ENCODE measurements around the gene BRMS1L.

Gene BRMS1L

GRCh38 chr14:35875296-35875695 lies 49.2 kb downstream of the BRMS1L start:
- no peak for DNase-seq

- no peak for DNase-seq
Observed at GRCh38 chr14:35877276-35877675, 51.1 kb downstream of the BRMS1L start.

GRCh38 chr14:35878272-35879150 lies 52.4 kb downstream of the BRMS1L start:
- DNase-seq: no peak

- DNase-seq: no peak
Observed at GRCh38 chr14:35879151-35879648, 53.1 kb downstream of the BRMS1L start.

GRCh38 chr14:35879654-35880249 lies 53.6 kb downstream of the BRMS1L start:
- DNase-seq: no peak

- no peak for DNase-seq
Observed at GRCh38 chr14:35881280-35881679, 55.1 kb downstream of the BRMS1L start.

GRCh38 chr14:35883677-35884293 lies 57.6 kb downstream of the BRMS1L start:
- DNase-seq: no peak

- no peak for DNase-seq
Observed at GRCh38 chr14:35890308-35890707, 64.2 kb downstream of the BRMS1L start.

GRCh38 chr14:35895256-35895655 lies 69.1 kb downstream of the BRMS1L start:
- no peak for DNase-seq

- no peak for DNase-seq
Observed at GRCh38 chr14:35897616-35898111, 71.5 kb downstream of the BRMS1L start.

GRCh38 chr14:35898217-35898775 lies 72.2 kb downstream of the BRMS1L start:
- no peak for DNase-seq

- DNase-seq: no peak
Observed at GRCh38 chr14:35900741-35901140, 74.6 kb downstream of the BRMS1L start.

- no peak for DNase-seq
Observed at GRCh38 chr14:35909665-35910064, 83.5 kb downstream of the BRMS1L start.

GRCh38 chr14:35910191-35910590 lies 84.1 kb downstream of the BRMS1L start:
- no peak for DNase-seq

GRCh38 chr14:35911097-35911496 lies 85.0 kb downstream of the BRMS1L start:
- DNase-seq: no peak

GRCh38 chr14:35915185-35915584 lies 89.0 kb downstream of the BRMS1L start:
- DNase-seq: no peak

GRCh38 chr14:35915775-35916174 lies 89.6 kb downstream of the BRMS1L start:
- DNase-seq: no peak

Measured in activated CD4-positive, alpha-beta T cell treated with anti-CD3 and anti-CD28 coated beads for 1 hour (primary cell).